GM12864 (cell line): ENCODE measurements around the gene OR6C2.
"Not testable (repeated sequence)": the region's sequence is repeated elsewhere in the genome, so short reads cannot be mapped to it uniquely, and the experiment has no call there.

Experiments used
- DNase-seq: peaks from one replicate; pipeline ENCODE4 v3.0.0-alpha.2; 2011; ENCODE audit warnings: low read depth
- H3K4me3 ChIP-seq: 2 replicates; pipeline ENCODE4 v1.5.1; 2011; ENCODE audit warnings: mild to moderate bottlenecking, low read depth, low read length, control low read depth
- TF ChIP-seq, protein P1 (sequence below): IDR thresholded peaks from 2 replicates; pipeline ENCODE4 v1.5.1; 2011; ENCODE audit warnings: low read depth, mild to moderate bottlenecking, moderate library complexity, low read length, control low read depth, inconsistent platforms; ENCODE audit errors: missing control alignments

OR6C2 gene

DNA sequence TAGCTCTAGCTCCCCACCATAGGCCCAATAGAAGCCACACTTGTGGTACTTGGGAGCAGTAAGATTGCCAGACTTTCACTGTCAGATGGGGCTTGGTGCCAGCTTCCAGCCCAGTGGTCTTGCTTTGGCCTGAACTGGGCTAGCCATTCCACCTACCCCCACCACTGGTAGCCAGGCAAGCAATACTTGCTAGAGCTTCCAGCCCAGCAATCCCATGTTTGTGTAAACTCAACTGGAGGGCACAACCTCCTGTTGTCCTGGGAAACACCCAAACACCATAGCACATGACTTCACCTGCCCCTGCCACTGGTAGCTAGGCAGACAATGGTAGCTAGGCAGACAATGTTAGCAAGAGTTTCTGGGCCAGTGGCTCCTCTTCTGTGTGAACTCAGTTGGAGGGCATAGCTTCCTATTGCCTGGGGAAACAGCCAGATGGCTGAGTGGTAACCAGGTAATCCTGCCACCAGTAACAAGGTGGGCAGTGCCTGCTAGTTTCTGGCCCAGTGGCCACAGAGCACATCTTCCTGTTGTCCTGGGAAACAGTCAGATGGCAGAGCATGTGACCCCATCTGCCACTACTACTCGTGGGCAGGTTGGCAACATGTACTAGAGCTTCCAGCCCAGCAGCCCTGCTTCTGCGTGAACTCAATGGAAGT, 23.4 kb upstream of the OR6C2 start:
- DNase-seq = no peak
- H3K4me3 ChIP-seq = no peak overlapping the region
- TF ChIP-seq, protein P1, sequence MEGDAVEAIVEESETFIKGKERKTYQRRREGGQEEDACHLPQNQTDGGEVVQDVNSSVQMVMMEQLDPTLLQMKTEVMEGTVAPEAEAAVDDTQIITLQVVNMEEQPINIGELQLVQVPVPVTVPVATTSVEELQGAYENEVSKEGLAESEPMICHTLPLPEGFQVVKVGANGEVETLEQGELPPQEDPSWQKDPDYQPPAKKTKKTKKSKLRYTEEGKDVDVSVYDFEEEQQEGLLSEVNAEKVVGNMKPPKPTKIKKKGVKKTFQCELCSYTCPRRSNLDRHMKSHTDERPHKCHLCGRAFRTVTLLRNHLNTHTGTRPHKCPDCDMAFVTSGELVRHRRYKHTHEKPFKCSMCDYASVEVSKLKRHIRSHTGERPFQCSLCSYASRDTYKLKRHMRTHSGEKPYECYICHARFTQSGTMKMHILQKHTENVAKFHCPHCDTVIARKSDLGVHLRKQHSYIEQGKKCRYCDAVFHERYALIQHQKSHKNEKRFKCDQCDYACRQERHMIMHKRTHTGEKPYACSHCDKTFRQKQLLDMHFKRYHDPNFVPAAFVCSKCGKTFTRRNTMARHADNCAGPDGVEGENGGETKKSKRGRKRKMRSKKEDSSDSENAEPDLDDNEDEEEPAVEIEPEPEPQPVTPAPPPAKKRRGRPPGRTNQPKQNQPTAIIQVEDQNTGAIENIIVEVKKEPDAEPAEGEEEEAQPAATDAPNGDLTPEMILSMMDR = no peak

DNA sequence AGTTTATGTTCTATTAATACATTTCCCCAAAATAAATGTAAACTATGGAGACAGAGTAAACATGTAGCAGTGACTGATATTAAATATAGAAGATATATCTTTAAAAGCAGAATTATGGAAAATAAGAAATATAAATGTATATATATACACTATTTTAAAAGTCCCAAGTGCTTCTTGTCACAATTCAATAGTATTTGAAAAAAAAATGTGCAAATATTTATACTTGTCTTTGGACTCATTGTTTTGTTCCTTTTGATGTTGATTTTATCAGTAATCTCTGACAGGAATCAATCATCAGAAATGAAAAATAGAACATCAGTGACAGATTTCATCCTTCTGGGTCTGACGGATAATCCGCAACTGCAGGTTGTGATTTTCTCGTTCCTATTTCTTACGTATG, 17.9 kb upstream of the OR6C2 start, which contains the start of gene OR6C76:
TSS of gene OR6C76 (plus strand) at position 301 of the 400 bp plus-strand sequence. CDS start at position 301, 0 bp downstream.
- no peak for DNase-seq
- no peak within 1 kb of the TSS for H3K4me3 ChIP-seq
- TF ChIP-seq, protein P1 = no peak

DNA sequence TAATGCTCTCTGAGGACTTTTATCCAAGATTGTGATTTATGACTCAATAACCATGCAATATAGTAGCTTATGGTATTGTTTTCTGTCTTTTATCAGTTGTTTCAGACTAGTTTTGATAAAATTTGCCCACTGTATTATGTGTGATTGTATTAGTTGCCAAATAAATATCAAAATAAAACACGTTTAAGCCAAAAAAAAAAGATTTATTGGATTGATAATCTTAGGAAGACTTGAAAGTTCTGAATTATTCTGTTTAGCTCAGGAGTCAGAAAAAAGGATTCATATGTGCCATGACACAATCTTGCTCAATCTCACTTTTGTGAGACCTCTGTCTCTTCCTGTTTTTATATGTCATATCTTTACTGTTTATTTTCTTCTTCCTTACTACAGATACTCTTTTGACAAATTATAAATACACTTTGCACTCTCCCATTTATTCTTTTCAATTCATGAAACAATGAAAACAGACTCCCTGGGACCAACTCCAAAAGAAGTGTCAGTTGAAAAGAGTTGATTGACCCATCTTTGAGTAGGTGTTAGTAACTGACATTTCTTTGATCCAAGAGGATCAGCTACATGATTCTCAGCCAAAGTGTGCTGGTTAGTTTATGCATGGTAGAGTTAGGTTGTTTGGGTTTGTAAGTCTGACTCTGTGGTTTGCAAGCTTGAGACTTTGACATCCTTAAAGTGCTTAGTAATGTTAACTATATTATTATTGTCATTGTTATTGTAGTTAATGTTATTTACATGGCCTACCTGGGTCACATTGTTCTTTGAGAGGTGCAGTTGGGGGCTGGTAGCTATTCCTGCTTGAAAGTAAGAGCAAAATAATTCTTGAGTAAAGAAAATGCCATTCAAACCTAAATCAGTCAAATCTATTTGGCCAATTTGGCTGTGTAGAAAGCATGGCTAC, 15.3 kb upstream of the OR6C2 start:
- H3K4me3 ChIP-seq = no peak overlapping the region

DNA sequence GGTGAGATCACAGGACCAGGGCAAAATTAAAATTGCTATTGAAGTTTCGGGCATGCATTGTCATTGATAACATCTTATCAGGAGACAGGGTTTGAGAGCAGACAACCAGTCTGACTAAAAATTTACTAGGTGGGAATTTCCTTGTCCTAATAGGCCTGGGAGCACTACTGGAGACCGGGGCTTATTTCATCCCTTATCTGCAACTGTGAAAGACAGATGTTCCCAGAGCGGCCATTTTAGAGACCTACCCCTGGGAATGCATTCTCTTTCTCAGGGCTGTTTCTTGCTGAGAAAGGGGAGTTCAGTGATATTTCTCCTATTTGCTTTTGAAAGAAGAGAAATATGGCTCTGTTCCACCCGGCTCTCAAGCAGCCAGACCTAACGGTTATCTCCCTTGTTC, 2.6 kb upstream of the OR6C2 start:
- not testable (repeated sequence) for DNase-seq, H3K4me3 ChIP-seq

More for the DNA sequence above, 15.3 kb upstream of the OR6C2 start:
- TF ChIP-seq, protein P1 = no peak
- DNase-seq = no peak

DNA sequence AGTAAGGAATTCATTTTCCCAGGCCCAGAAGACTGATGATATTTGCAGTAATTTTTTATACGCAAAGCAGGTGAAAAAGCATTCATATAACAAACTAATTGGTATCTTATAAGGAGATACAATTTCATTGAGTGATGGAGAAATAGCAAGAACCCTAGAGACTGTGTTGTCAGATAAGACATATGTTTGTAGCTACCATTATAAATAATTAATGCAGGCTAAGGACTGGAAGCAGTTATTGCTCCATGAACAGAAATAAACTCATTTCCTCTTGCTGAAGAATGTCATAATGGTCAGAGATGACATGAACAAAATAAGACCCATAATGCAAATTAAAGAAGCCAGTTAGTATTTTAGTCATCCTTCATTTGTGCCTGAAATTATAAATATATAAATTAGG, 1.5 kb downstream of the OR6C2 start:
- no peak overlapping the region for H3K4me3 ChIP-seq
- TF ChIP-seq, protein P1 = no peak

DNA sequence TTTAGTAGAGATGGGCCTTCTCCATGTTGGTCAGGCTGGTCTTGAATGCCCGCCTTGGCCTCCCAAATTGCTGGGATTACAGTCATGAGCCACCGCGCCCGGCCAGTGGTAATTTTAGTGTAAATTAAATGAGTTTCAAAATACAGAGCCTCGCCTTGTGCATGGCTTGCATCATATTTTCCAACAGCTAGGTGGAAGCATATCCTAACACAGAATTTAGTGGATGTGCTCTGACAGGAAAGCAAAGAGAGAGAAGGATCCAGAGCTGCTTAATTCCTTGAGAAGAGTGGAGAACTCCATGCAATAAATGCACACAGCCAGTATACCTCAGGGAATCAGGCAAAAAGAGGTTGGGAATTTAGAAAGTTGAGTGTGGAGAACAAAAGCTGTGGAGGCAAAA, 2.5 kb downstream of the OR6C2 start:
- DNase-seq = no peak
- H3K4me3 ChIP-seq = no peak overlapping the region
- TF ChIP-seq, protein P1 = no peak

More for the DNA sequence above, 1.5 kb downstream of the OR6C2 start:
- no peak for DNase-seq

DNA sequence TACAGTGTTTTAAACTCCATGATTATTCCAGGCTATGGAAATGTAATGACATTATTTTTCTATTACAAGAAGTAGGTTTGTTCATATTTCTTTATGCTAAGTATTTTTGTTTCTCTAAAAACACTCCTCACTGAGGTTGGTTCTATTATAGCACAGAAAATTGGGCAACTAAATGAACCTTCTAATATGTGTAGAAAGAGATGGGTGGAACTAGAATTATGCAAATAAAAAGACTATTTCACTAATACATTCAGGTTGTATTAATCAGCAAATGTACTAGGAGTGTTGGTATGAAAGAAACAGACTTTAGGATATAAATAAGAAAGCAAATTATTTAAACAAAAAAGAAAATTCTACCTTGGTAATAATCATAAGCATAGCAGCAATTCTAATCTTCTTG, 4.9 kb downstream of the OR6C2 start:
- TF ChIP-seq, protein P1 = no peak
- DNase-seq = no peak
- no peak overlapping the region for H3K4me3 ChIP-seq

DNA sequence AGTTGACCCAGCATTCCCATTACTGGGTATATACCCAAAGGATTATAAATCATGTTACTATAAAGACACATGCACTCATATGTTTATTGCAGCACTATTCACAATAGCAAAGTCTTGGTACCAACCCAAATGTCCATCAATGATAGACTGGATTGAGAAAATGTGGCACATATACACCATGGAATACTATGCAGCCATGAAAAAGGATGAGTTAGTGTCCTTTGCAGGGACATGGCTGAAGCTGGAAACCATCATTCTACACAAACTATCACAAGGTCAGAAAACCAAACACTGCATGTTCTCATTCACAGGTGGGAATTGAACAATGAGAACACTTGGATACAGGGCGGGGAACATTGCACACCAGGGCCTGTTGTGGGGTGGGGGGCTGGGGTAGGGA, 21.1 kb downstream of the OR6C2 start:
- DNase-seq, H3K4me3 ChIP-seq: not testable (repeated sequence)
